ENCODE measurements around the gene HELT.

GRCh38 chr4:185002784-185003183 lies 15.5 kb upstream of the HELT start:
- TF ChIP-seq CTCF (IDR thresholded peaks at IDR 0.05) (no peak), POLR2AphosphoS5 (IDR thresholded peaks at IDR 0.05) (no peak), POLR2A (IDR thresholded peaks at IDR 0.05) (no peak)
